ENCODE measurements around the gene ZNF518A. TPM values are rescaled to one million over a fixed set of nuclear protein-coding genes. Genes with fewer than 3 reads are reported as not detected.
"Not testable (repeated sequence)": the region's sequence is repeated elsewhere in the genome, so short reads cannot be mapped to it uniquely, and the experiment has no call there.

Gene ZNF518A
- total RNA-seq, 1 donor from 2014 or later: 21.1 TPM

DNA sequence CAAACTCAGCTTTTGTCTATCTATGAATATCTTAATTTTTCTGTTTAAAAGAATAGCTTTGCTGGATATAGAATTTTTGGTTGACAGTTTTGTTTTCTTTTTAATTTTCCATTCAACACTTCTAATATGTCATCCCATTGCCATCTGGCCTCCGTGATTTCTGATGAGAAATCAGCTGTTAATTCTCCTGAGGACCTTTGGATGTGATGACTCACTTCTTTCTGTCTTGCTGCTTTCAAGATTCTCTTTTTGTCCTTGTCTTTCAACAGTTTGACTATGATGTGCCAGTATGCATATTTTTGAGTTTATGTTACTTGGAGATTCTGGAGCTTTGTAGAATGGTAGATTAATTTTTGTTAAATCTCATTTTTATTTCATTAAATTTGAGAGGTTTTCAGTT lies 38.4 kb downstream of the ZNF518A start:
- no peaks in the 10 kb centered on the region for H3K27me3 ChIP-seq (ENCODE audit: control insufficient read depth, insufficient read depth, low read length)
- no peak overlapping the region for H3K4me3 ChIP-seq (ENCODE audit: low read depth, low read length)
- TF ChIP-seq, protein P1, sequence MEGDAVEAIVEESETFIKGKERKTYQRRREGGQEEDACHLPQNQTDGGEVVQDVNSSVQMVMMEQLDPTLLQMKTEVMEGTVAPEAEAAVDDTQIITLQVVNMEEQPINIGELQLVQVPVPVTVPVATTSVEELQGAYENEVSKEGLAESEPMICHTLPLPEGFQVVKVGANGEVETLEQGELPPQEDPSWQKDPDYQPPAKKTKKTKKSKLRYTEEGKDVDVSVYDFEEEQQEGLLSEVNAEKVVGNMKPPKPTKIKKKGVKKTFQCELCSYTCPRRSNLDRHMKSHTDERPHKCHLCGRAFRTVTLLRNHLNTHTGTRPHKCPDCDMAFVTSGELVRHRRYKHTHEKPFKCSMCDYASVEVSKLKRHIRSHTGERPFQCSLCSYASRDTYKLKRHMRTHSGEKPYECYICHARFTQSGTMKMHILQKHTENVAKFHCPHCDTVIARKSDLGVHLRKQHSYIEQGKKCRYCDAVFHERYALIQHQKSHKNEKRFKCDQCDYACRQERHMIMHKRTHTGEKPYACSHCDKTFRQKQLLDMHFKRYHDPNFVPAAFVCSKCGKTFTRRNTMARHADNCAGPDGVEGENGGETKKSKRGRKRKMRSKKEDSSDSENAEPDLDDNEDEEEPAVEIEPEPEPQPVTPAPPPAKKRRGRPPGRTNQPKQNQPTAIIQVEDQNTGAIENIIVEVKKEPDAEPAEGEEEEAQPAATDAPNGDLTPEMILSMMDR (IDR thresholded peaks at IDR 0.05; ENCODE audit: insufficient read depth, low read length, severe bottlenecking): no peak
- no peaks in the 10 kb centered on the region for H3K36me3 ChIP-seq (ENCODE audit: control insufficient read depth, insufficient read depth, low read length)
- no peak for DNase-seq (ENCODE audit: low read depth)
- no peak for FAIRE-seq

GRCh38 chr10:96170230-96170629 lies 40.1 kb downstream of the ZNF518A start:
- Histone ChIP-seq H3K4me3 (ENCODE audit: low read depth, low read length) (no peak overlapping the region), H3K36me3 (ENCODE audit: control insufficient read depth, insufficient read depth, low read length) (no peaks in the 10 kb centered on the region), H3K27me3 (ENCODE audit: control insufficient read depth, insufficient read depth, low read length) (no peaks in the 10 kb centered on the region)
- TF ChIP-seq, protein P1 (IDR thresholded peaks at IDR 0.05; ENCODE audit: insufficient read depth, low read length, severe bottlenecking): no peak
- FAIRE-seq (no peak), DNase-seq (ENCODE audit: low read depth) (no peak)

- FAIRE-seq (no peak), DNase-seq (ENCODE audit: low read depth) (no peak)
- Histone ChIP-seq H3K36me3 (ENCODE audit: control insufficient read depth, insufficient read depth, low read length) (no peaks in the 10 kb centered on the region), H3K4me3 (ENCODE audit: low read depth, low read length) (no peak overlapping the region), H3K27me3 (ENCODE audit: control insufficient read depth, insufficient read depth, low read length) (no peaks in the 10 kb centered on the region)
- TF ChIP-seq, protein P1 (IDR thresholded peaks at IDR 0.05; ENCODE audit: insufficient read depth, low read length, severe bottlenecking): no peak
Measured at GRCh38 chr10:96172666-96173065, 42.6 kb downstream of the ZNF518A start.

DNA sequence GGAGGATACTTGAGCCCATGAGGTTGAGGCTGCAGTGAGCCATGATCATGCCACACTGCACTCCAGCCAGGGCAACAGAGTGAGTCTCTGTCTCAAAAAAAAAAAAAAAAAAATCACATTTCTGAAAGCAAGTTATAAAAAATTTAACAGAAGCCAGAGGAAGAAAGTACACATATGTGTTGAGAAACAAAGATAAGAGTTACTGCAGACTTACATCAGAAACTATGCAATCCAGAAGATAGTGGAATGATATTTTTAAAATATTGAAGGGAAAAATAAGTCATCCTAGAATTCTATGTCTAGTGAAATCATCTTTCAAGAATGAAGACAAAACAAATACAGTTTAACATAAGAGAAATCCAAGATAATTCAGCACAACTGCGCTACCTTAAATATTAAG lies 46.9 kb downstream of the ZNF518A start:
- Histone ChIP-seq H3K27me3 (ENCODE audit: control insufficient read depth, insufficient read depth, low read length) (no peaks in the 10 kb centered on the region), H3K4me3 (ENCODE audit: low read depth, low read length) (no peak overlapping the region), H3K36me3 (ENCODE audit: control insufficient read depth, insufficient read depth, low read length) (no peaks in the 10 kb centered on the region)
- FAIRE-seq (no peak), DNase-seq (ENCODE audit: low read depth) (no peak)
- TF ChIP-seq, protein P1 (IDR thresholded peaks at IDR 0.05; ENCODE audit: insufficient read depth, low read length, severe bottlenecking): no peak

GRCh38 chr10:96188421-96188820 lies 58.3 kb downstream of the ZNF518A start:
- Histone ChIP-seq H3K36me3 (ENCODE audit: control insufficient read depth, insufficient read depth, low read length) (no peaks in the 10 kb centered on the region), H3K27me3 (ENCODE audit: control insufficient read depth, insufficient read depth, low read length) (no peaks in the 10 kb centered on the region), H3K4me3 (ENCODE audit: low read depth, low read length) (no peak overlapping the region)
- DNase-seq (ENCODE audit: low read depth) (no peak), FAIRE-seq (no peak)
- TF ChIP-seq, protein P1 (IDR thresholded peaks at IDR 0.05; ENCODE audit: insufficient read depth, low read length, severe bottlenecking): no peak

- TF ChIP-seq, protein P1 (IDR thresholded peaks at IDR 0.05; ENCODE audit: insufficient read depth, low read length, severe bottlenecking): no peak
- FAIRE-seq: no peak
Measured at GRCh38 chr10:96188916-96189315, 58.8 kb downstream of the ZNF518A start.

GRCh38 chr10:96189505-96189904 lies 59.4 kb downstream of the ZNF518A start:
- H3K4me3 ChIP-seq (ENCODE audit: low read depth, low read length); H3K36me3 ChIP-seq (ENCODE audit: control insufficient read depth, insufficient read depth, low read length); DNase-seq (ENCODE audit: low read depth); FAIRE-seq; H3K27me3 ChIP-seq (ENCODE audit: control insufficient read depth, insufficient read depth, low read length): not testable (repeated sequence)

More at GRCh38 chr10:96188916-96189315, 58.8 kb downstream of the ZNF518A start:
- Histone ChIP-seq H3K4me3 (ENCODE audit: low read depth, low read length) (no peak overlapping the region), H3K36me3 (ENCODE audit: control insufficient read depth, insufficient read depth, low read length) (no peaks in the 10 kb centered on the region), H3K27me3 (ENCODE audit: control insufficient read depth, insufficient read depth, low read length) (no peaks in the 10 kb centered on the region)
- no peak for DNase-seq (ENCODE audit: low read depth)
